NOMO-1 (cell line): ENCODE data around the gene UNC5A.

Experiments used
- DNase-seq, 2 experiments: peaks; one replicate each; lab custom pipeline; 2025; ENCODE audit not compliant: unreplicated experiment in 2 of 2; lab: John Stamatoyannopoulos, UW

Gene UNC5A

DNA sequence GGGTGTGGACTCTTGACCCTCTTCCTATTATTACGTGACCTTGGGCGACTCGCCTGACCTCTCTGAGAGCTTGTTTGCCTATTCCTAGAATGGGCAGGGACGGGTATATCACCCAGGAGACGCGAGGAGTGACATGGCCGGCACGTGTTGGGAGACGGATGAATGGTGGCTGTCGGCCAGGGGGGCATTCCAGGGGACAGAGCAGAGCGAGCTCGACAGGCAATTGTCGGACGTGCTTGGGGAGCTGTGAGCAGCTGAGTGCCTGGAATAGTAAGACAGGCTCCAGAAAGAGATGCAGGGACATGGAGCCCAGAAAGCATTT, 29.3 kb upstream of the UNC5A start:
- no peak for DNase-seq

GRCh38 chr5:176781638-176782570, 28.5 kb upstream of the UNC5A start:
- DNase-seq = no peak

DNA sequence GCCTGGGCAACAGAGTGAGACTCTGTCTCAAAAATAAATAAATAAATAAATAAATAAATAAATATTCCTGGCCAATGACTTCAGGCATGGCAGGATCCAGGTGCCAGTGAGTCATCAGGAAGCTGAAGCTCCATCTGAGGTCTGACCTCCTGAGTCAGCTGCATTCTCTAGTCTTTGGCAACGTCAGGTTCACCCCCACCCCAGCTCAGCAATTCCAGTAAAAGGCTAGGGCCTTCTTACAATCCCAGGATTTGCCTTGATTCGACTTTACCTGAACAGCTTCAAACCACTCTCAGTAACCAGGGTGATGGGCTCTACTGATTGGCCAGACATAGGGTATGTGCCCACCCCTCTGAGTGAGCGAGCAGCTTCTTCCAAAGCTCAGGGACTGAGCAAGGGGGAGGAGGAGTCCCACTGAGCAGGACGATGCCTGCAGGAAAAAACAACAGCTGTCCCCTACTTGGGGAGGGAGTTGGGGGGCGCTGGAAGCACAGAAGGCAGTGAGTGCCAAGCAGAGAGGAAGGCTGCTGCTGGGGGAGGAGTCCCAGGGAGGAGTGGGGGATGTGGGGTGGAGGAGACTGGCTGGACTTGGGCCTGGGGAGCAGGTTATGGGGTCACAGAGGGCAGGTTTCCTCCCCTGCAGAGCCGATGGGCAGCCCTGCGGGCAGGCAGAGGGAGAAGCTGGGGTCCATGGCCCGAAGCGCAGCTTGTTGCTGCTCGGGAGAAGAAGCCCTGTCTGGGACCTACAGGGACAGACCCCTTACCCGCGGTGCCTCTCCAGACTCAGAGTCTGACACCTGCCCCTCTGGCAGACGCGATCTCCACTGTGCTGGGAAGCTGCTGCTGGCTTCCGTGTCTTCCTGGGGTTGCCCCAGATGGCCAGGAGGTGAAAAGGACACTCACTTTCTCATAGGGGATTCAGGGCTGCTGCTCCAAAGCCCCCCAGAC, 25.9 kb upstream of the UNC5A start:
- DNase-seq = no peak

- no peak for DNase-seq
Measured at GRCh38 chr5:176785184-176786145, 24.9 kb upstream of the UNC5A start.

- no peak for DNase-seq
Measured at GRCh38 chr5:176787676-176788075, 22.7 kb upstream of the UNC5A start.

GRCh38 chr5:176788091-176788490, 22.3 kb upstream of the UNC5A start:
- DNase-seq = no peak

DNA sequence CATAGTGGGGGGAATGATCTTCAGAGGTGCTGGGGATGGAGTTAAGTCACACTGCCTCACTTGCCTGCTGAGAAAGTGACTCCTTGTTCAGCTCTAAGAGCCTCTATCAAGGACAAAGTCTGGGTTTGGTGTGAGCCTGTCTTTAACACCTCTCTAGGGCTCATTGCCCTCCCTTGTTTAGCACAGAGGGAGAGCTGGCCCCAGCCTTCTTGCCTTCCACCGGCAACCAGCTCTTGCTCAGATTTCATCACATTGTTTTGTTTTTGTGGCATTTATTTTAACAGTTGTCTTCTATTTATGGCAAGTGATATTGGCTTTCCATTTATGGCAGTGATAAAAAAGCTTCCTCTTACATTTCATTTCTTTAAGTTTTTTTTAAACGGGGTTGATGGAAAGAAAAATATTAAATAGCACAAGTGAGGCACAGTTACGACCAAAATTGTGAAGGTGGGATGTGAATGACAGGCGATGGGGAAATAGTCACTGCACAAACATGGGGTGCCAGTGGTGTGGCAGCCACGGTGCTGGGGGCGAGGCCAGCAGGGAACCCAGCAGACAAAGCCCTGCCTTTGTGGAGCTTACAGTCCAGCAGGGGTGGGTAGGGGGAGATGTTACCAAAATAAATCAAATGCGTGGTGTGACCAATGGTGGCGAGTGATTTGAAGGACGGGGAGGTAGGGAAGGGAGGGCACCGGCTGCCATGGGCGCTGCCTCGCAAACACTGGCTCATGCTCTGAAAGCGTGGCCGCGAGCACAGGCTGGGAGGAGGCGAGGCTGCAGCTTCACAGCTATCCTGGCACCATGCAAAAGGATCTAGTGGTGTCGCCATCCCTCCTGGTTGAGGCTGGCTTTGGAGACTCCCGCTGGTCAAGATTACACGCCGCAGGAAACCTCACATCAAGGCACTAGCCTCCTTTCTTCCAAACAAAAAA, 21.2 kb upstream of the UNC5A start:
- peak in 1 of 2 experiments; percentile 7 for DNase-seq

GRCh38 chr5:176789873-176790615, 20.3 kb upstream of the UNC5A start:
- no peak for DNase-seq

DNA sequence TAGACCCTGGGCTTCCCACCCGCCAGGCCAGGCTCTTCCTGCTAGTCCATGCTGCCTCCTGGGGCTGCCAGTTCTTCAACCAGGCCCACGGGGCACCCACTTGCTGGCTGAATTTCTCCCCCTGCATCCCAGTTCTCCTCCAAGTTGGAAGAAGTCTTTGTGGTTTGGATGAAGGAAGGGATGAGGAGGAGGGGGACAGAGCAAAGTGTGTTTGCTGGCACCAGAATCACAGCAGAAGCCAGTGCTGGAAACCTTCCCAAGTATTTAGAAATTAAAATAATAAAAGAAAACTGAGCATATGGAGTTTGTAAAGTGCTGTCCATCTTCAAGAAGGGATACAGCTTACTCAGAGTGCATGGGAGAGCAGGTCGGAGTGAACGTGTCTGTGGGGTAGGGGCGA, 19.4 kb upstream of the UNC5A start:
- DNase-seq = no peak

DNA sequence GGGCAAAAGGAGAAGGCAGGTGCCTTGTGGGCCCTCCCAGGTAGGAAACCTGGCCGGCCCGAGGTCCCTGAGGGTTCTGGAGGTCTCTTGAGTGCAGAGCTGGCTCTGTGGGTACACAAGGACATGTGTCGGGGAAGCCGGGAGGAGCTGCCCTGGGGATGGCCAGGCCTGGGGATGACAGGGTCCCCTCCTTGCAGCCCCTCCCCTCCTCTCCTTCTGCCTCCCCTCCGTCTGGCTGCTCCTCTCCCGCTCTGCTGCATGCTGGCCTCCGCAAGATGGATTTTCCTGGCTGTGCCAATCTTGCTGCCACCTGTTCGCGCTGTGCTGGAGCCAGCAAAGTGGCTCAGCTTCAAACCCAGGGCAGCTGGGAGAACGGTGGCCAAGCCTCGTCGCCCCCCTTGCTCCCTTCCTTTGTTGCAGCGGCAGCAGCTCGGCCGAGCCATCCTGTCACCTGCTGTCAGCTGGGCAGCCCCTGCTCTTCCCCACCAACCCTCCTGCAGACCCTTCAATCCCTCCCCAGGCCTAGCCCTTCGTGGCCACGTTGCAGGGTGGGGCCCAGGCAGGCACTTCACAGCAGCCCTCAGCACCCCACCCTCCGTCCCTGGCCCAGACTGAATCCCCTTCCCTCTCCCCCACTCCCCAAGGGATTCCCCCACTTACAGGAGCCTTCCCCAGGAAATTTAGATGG, 17.6 kb upstream of the UNC5A start:
- no peak for DNase-seq

GRCh38 chr5:176793343-176793699, 17.0 kb upstream of the UNC5A start:
- no peak for DNase-seq

- no peak for DNase-seq
Measured at GRCh38 chr5:176793736-176794135, 16.6 kb upstream of the UNC5A start.

GRCh38 chr5:176794509-176794908, 15.8 kb upstream of the UNC5A start:
- no peak for DNase-seq

DNA sequence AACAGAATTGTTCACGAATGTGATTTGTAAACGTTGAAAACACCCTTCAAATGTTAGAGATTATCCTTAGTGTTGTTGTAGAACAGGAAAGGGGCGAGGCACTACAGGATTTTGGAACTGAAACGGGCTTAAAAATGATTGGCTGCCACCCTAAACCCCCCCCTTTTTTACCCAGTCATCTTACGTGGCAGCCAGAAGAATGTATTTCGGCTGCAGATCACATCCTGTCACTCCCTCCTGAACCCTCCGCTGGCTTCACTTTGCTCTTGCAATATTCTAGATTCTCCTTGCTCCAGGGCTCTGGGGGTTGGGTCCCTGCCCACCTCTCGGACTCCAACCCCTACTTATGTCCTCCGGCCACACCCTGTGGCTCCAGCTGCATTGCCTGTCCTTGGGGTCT, 13.9 kb upstream of the UNC5A start:
- DNase-seq = no peak

GRCh38 chr5:176796970-176797369, 13.4 kb upstream of the UNC5A start:
- no peak for DNase-seq

DNA sequence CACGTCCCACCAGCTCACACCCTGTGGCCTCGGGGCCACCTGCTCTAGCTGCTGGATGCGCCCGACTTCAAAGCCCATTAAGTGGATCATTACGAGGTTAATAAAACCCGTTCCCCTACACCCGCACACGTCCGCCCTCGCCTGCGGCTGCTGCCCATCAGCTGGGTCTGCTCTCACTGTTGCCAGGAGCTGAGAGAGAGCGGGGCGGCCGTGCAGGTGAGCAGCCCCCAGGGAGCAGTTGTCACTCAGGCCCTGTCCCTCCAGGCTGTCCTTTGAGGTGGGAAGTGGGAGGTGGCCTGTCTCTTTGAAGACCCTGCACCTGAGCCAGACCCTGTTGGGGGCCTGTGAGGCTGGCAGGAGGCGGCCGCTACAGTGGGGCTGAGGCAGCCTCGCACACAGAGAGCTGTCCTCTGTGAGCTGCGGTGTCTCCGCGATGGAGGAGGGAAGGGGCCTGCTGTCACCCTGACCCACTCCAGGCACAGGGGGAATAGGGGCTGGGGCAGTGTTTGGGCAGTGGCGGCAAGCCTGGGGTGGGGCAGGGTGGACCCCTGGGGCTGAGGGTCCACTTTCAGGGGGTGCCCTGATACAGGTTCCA, 12.8 kb upstream of the UNC5A start:
- no peak for DNase-seq

DNA sequence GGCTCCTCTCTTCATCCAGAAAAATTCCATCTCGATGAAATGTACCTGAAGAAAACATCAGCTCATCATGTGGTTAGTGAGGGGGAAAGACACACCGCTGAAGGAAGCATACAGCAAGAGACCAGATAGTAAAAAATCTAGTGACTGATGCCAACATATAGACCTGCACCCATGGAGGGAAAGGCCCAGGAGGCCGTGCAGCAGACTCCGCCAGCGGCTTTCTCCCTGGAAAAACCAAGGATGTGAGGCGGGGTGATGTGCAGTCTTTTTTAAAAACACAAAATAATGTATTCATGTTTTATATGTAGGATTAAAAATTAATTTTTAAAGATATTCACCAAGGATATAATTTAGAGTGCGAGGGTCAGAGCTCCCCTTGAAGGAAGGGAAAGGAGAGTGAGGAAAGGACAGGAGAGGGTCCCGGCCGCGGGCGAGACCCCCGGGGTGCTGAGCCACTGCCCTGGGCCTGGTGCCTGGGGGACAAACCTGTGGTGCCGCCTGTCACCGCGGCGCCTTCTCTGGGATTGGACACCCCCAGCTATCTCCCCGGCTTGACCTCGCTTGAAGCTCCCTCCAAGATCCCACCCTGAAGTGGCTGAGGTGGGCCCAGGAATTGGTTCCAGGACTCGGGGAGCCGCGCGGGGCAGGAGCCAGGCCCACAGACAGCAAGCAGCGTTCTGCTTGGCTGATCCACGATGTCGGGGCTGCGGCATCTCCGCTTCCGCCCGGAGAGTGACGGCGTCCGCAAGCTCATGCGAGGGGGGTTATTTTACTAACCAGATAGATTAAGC, 12.1 kb upstream of the UNC5A start:
- no peak for DNase-seq
